Measurements from ENCODE around the gene FLRT1.

The FLRT1 gene

GRCh38 chr11:64084146-64084950 lies 48.6 kb downstream of the FLRT1 start:
- no peaks in the 10 kb centered on the region for H3K36me3 ChIP-seq (ENCODE audit: control insufficient read depth in 1 of 2, insufficient read depth in 2 of 2, low read length in 2 of 2)
- no peak overlapping the region for H3K27ac ChIP-seq (ENCODE audit: low read length)
- H3K27me3 ChIP-seq (ENCODE audit: low read depth, low read length) = no peaks in the 10 kb centered on the region
- no peak overlapping the region for H3K4me3 ChIP-seq (ENCODE audit: low read depth in 1 of 2, low read length in 2 of 2)
- H3K9me3 ChIP-seq (ENCODE audit: control insufficient read depth in 1 of 2, low read length in 2 of 2) = no peaks in the 10 kb centered on the region
- peaks cover 3 to 26% of the 10 kb centered on the region in 2 donors for H3K4me1 ChIP-seq (ENCODE audit: control insufficient read depth in 1 of 2, insufficient read depth in 2 of 2, low read length in 2 of 2)

- H3K4me1 ChIP-seq (ENCODE audit: control insufficient read depth in 1 of 2, insufficient read depth in 2 of 2, low read length in 2 of 2) = peaks cover 3 to 27% of the 10 kb centered on the region in 2 donors
- H3K9me3 ChIP-seq (ENCODE audit: control insufficient read depth in 1 of 2, low read length in 2 of 2) = no peaks in the 10 kb centered on the region
- no peaks in the 10 kb centered on the region for H3K36me3 ChIP-seq (ENCODE audit: control insufficient read depth in 1 of 2, insufficient read depth in 2 of 2, low read length in 2 of 2)
- no peak overlapping the region for H3K4me3 ChIP-seq (ENCODE audit: low read depth in 1 of 2, low read length in 2 of 2)
- no peaks in the 10 kb centered on the region for H3K27me3 ChIP-seq (ENCODE audit: low read depth, low read length)
- H3K27ac ChIP-seq (ENCODE audit: low read length) = no peak overlapping the region
These were observed 49.4 kb downstream of the FLRT1 start for GRCh38 chr11:64084951-64085710.

All from muscle layer of duodenum (tissue), 2 donors.